ENCODE measurements around the gene NOL11.

NOL11 gene

DNA sequence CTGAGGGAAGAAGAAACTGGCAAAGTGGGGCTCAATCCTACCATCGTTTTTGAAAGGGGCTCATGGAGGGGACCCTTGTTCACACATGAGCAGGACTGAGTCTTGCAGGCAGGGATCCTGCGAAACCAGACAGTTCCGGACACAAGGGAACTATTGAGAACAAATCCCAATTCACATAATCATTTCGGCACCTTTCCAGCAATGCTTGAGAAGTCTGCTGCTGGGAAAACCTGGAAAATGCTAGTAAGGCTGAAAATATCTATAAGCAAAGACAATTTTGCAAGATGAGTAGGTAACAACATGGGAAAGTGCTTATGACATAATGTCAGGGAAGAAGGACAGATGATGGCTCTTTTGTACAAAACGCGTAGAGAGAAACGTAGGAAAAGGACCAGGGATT is 55.5 kb downstream of the NOL11 start:
- Histone ChIP-seq H3K4me3 (no peak overlapping the region), H3K9ac (ENCODE audit: insufficient read length) (no peak overlapping the region), H3K27ac (no peak overlapping the region), H3K36me3 (ENCODE audit: insufficient read depth, low read length) (no peaks in the 10 kb centered on the region), H3K9me3 (ENCODE audit: low read depth, low read length) (no peaks in the 10 kb centered on the region)
- no peak for TF ChIP-seq FOXP2 (optimal IDR thresholded peaks at IDR 0.05; ENCODE audit: control extremely low read depth, extremely low read length, insufficient read depth)
- TF ChIP-seq EZH2 (IDR thresholded peaks at IDR 0.05), result no peak
- TF ChIP-seq POLR2AphosphoS5 (IDR thresholded peaks at IDR 0.05; ENCODE audit: borderline replicate concordance, low read depth, low read length), result no peak
- no peak for DNase-seq (ENCODE audit: low read depth, low spot score)

DNA sequence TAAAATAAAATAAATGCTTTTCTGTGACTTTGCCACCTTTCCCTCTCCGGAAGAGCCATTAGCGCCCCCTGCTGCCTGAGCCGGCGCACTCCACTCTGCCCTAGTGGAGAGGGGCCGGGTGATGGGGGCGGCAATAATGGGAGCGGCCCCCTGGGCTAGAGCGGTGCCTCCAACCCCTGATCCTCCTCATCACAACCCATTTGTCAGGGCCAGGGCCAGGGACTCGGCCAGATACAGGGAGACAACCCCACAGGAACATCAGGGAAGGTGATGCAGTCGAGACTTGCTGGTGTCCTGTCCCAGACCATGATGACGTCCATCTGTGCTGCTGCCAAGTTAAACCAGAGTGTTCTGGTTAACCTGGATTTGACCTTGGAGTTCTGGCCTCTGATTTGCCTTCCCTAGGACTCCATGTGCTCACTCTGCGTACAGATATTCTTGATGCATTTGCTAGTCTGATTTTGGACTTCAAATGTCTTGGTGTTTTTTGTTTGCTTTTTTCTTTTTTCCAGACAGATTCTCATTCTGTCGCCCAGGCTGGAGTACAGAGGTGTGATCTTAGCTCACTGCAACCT is 61.4 kb downstream of the NOL11 start:
- H3K27ac ChIP-seq, result no peak overlapping the region
- no peaks in the 10 kb centered on the region for H3K36me3 ChIP-seq (ENCODE audit: insufficient read depth, low read length)
- H3K9ac ChIP-seq (ENCODE audit: insufficient read length), result no peak overlapping the region
- no peaks in the 10 kb centered on the region for H3K9me3 ChIP-seq (ENCODE audit: low read depth, low read length)
- DNase-seq (ENCODE audit: low read depth, low spot score), result no peak
- H3K4me3 ChIP-seq, result no peak overlapping the region
- TF ChIP-seq EZH2 (IDR thresholded peaks at IDR 0.05) (no peak), POLR2AphosphoS5 (IDR thresholded peaks at IDR 0.05; ENCODE audit: borderline replicate concordance, low read depth, low read length) (no peak), FOXP2 (optimal IDR thresholded peaks at IDR 0.05; ENCODE audit: control extremely low read depth, extremely low read length, insufficient read depth) (no peak)

DNA sequence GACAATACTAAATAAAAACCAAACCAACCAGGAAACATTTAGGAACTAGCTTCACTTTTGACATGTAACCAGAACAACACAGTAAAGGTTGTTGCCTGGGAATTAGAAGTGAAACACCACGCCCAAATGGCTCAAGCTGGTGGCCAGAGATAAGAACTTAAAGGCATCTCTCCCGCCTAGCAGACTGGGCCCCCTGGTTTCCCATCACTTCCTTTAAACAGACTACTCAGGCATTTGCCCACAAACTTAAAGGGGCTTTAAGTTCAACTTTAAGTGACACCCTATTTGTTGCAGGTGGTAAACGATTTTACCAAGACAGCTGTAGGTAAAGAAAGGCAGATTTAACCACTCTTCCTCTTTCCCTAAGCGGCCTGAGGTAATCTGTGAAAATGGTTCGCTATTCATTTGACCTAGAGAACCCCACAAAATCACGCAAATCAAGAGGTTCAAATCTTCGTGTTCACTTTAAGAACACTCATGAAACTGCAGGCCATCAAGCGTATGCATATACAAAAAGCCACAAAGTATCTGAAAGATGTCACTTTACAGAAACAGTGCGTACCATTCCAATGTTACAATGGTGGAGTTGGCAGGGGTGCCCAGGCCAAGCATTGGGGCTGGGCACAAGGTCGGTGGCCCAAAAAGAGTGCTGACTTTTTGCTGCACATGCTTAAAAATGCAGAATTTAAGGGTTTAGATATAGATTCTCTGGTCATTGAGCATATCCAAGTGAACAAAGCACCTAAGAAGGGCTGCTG is 66.8 kb downstream of the NOL11 start:
- H3K9me3 ChIP-seq (ENCODE audit: low read depth, low read length), result no peaks in the 10 kb centered on the region
- no peak overlapping the region for H3K9ac ChIP-seq (ENCODE audit: insufficient read length)
- H3K27ac ChIP-seq, result no peak overlapping the region
- no peak for TF ChIP-seq EZH2 (IDR thresholded peaks at IDR 0.05)
- no peak for TF ChIP-seq POLR2AphosphoS5 (IDR thresholded peaks at IDR 0.05; ENCODE audit: borderline replicate concordance, low read depth, low read length)
- no peak for TF ChIP-seq FOXP2 (optimal IDR thresholded peaks at IDR 0.05; ENCODE audit: control extremely low read depth, extremely low read length, insufficient read depth)
- no peak overlapping the region for H3K4me3 ChIP-seq
- DNase-seq (ENCODE audit: low read depth, low spot score), result no peak
- no peaks in the 10 kb centered on the region for H3K36me3 ChIP-seq (ENCODE audit: insufficient read depth, low read length)

DNA sequence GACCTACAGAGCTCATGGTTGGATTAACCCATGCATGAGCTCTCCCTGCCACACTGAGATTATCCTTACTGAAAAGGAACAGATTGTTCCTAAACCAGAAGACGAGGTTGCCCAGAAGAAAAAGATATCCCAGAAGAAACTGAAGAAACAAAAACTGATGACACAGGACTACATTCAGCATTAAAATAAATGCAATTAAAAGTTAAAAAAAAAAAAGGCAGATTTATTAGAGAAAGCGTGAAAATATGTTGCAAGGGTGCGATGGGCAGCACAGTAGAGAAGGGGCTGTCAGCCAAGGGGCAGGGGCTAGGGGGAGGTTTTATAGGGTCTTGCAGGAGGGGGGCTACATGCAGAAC is 67.4 kb downstream of the NOL11 start:
- H3K27ac ChIP-seq, result no peak overlapping the region
- H3K9me3 ChIP-seq (ENCODE audit: low read depth, low read length), result no peaks in the 10 kb centered on the region
- no peak for TF ChIP-seq EZH2 (IDR thresholded peaks at IDR 0.05)
- TF ChIP-seq POLR2AphosphoS5 (IDR thresholded peaks at IDR 0.05; ENCODE audit: borderline replicate concordance, low read depth, low read length), result no peak
- TF ChIP-seq FOXP2 (optimal IDR thresholded peaks at IDR 0.05; ENCODE audit: control extremely low read depth, extremely low read length, insufficient read depth), result no peak
- no peak overlapping the region for H3K4me3 ChIP-seq
- H3K36me3 ChIP-seq (ENCODE audit: insufficient read depth, low read length), result no peaks in the 10 kb centered on the region
- H3K9ac ChIP-seq (ENCODE audit: insufficient read length), result no peak overlapping the region
- no peak for DNase-seq (ENCODE audit: low read depth, low spot score)

DNA sequence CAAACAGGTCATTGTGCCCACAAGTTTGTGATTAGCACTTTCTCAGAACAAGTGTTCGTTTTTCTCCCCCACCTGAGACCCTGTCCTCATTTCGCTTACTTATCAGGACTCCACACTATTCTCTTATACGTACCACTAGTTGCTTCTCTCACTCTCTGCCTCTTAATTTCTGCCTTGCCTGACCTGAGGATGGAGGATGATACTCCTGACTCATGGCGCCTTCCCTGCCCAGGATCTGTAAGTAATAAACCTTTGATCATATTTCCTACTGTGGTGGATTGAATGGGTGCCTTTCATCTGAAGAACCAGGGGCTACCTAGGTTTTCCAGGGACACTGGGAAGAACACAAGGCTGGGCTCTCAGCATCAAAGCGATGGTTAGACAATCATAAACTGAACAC is 67.8 kb downstream of the NOL11 start:
- no peak for TF ChIP-seq POLR2AphosphoS5 (IDR thresholded peaks at IDR 0.05; ENCODE audit: borderline replicate concordance, low read depth, low read length)
- TF ChIP-seq EZH2 (IDR thresholded peaks at IDR 0.05), result no peak
- Histone ChIP-seq H3K9ac (ENCODE audit: insufficient read length) (no peak overlapping the region), H3K4me3 (no peak overlapping the region), H3K36me3 (ENCODE audit: insufficient read depth, low read length) (no peaks in the 10 kb centered on the region), H3K9me3 (ENCODE audit: low read depth, low read length) (no peaks in the 10 kb centered on the region), H3K27ac (no peak overlapping the region)
- DNase-seq (ENCODE audit: low read depth, low spot score), result no peak
